GM12878 (cell line): ENCODE measurements around the gene CACFD1. TPM values are rescaled to one million over a fixed set of nuclear protein-coding genes. Genes with fewer than 3 reads are reported as not detected.

Experiments used
- ATAC-seq: fragments of 200-7000 bp; cut with Tn5 transposase; 3 replicates; pipeline ENCODE4 v1.9.1; 2020; ENCODE audit warnings: mild to moderate bottlenecking, moderate library complexity
- BruUV-seq: library from RNA; stranded (reverse); fragments of 400-500 nt; replicated peaks from 2 replicates; lab custom pipeline; 2021; lab: Mats Ljungman, UMichigan
- CTCF ChIA-PET: fragments of 300-600 bp; sonication (Branson Sonifier 250); formaldehyde crosslinking; extraction: SDS; loops from one replicate; lab custom pipeline; 2021; ENCODE audit warnings: inconsistent platforms; lab: Yijun Ruan, JAX
- POLR2A ChIA-PET: fragments of 350-600 bp; formaldehyde crosslinking; extraction: SDS; loops from one replicate; lab custom pipeline; 2021; ENCODE audit warnings: inconsistent platforms; lab: Charles Lee
- RAD21 ChIA-PET: fragments of 300-600 bp; sonication (Branson Sonifier 250); formaldehyde crosslinking; loops from one replicate; lab custom pipeline; 2023; ENCODE audit warnings: antibody characterized with exemption; ENCODE audit not compliant: unreplicated experiment; lab: Charles Lee
- SMC1A ChIA-PET: fragments of 300-600 bp; sonication (Branson Sonifier 250); formaldehyde crosslinking; loops from one replicate; lab custom pipeline; 2023; ENCODE audit not compliant: unreplicated experiment, uncharacterized antibody; lab: Charles Lee
- DNase-seq: peaks from one replicate; pipeline ENCODE4 v3.0.0-alpha.2; 2011; ENCODE audit warnings: low read depth, low spot score
- FAIRE-seq: peaks from 3 replicates; lab custom pipeline; 2011; peaks lifted over from hg19 to GRCh38; lab: Jason Lieb, UNC
- H2AFZ ChIP-seq: 2 replicates; pipeline ENCODE4 v1.6.0; 2011; ENCODE audit warnings: low read depth, low read length, control low read depth; ENCODE audit not compliant: control insufficient read depth
- H3K27ac ChIP-seq: 2 replicates; pipeline ENCODE4 v1.5.1; 2011; ENCODE audit warnings: control low read depth; ENCODE audit not compliant: control insufficient read depth, insufficient read depth
- H3K27me3 ChIP-seq, 2 experiments: replicated peaks in 1 of 2; 2 replicates each; pipeline versions ENCODE4 v1.6.0 to v1.6.1; 2011; ENCODE audit warnings: low read length in 1 of 2; ENCODE audit not compliant: control insufficient read depth in 2 of 2, insufficient read depth in 2 of 2
- H3K36me3 ChIP-seq, 2 experiments: 2 replicates each; pipeline ENCODE4 v1.5.1; 2011; ENCODE audit warnings: low read length in 1 of 2; ENCODE audit not compliant: control insufficient read depth in 2 of 2, insufficient read depth in 2 of 2
- H3K4me1 ChIP-seq: 2 replicates; pipeline ENCODE4 v1.6.1; 2011; ENCODE audit warnings: mild to moderate bottlenecking, low read length, moderate library complexity, mixed read lengths; ENCODE audit not compliant: control insufficient read depth, insufficient read depth
- H3K4me2 ChIP-seq: 2 replicates; pipeline ENCODE4 v1.6.0; 2011; ENCODE audit warnings: control low read depth; ENCODE audit not compliant: control insufficient read depth, insufficient read depth
- H3K4me3 ChIP-seq: fragments of 200-600 bp; sonication (generic); 2 replicates; pipeline ENCODE4 v1.5.1; 2016
- H3K79me2 ChIP-seq: 2 replicates; pipeline ENCODE4 v1.6.0; 2011; ENCODE audit warnings: low read length; ENCODE audit not compliant: control insufficient read depth, insufficient read depth
- H3K9ac ChIP-seq: 2 replicates; pipeline ENCODE4 v1.8.0; 2011; ENCODE audit warnings: low read length, control low read depth, mixed read lengths; ENCODE audit not compliant: control insufficient read depth, insufficient read depth
- H3K9me3 ChIP-seq: replicated peaks from 3 replicates; pipeline ENCODE4 v1.5.1; 2011; ENCODE audit warnings: mild to moderate bottlenecking, low read length; ENCODE audit not compliant: control insufficient read depth, insufficient read depth
- H4K20me1 ChIP-seq: 2 replicates; pipeline ENCODE4 v1.6.0; 2011; ENCODE audit not compliant: control insufficient read depth, insufficient read depth
- BCL11A ChIP-seq: IDR thresholded peaks from 2 replicates; pipeline ENCODE4 v1.6.1; 2011; ENCODE audit warnings: low read depth, low read length
- CHD1 ChIP-seq: IDR thresholded peaks from 2 replicates; pipeline ENCODE4 v1.6.1; 2012; ENCODE audit warnings: low read depth, low read length, improper control_type of control experiment
- IKZF2 ChIP-seq, 2 experiments: fragments of 450-650 bp; IDR thresholded peaks; 2 replicates each; pipeline ENCODE4 v1.6.1; 2017; ENCODE audit warnings: mild to moderate bottlenecking in 2 of 2, moderate library complexity in 2 of 2
- NFIC ChIP-seq: IDR thresholded peaks from 2 replicates; pipeline ENCODE4 v1.6.1; 2012; ENCODE audit warnings: low read depth, mild to moderate bottlenecking, inconsistent platforms, low read length, moderate library complexity
- NR2F1 ChIP-seq: fragments of 450-650 bp; conservative IDR thresholded peaks from 2 replicates; pipeline ENCODE4 v1.6.1; 2017; ENCODE audit warnings: mild to moderate bottlenecking
- PAX8 ChIP-seq: fragments of 450-650 bp; IDR thresholded peaks from 2 replicates; pipeline ENCODE4 v1.6.1; 2017; ENCODE audit warnings: mild to moderate bottlenecking, moderate library complexity
- SMARCA5 ChIP-seq: fragments of 450-650 bp; IDR thresholded peaks from 2 replicates; pipeline ENCODE4 v1.6.1; 2017; ENCODE audit warnings: mild to moderate bottlenecking
- SPI1 ChIP-seq: IDR thresholded peaks from 2 replicates; pipeline ENCODE4 v1.6.1; 2011; ENCODE audit warnings: low read depth, mild to moderate bottlenecking, low read length, moderate library complexity, borderline replicate concordance; ENCODE audit not compliant: insufficient read depth
- STAT1 ChIP-seq: fragments of 450-650 bp; conservative IDR thresholded peaks from 2 replicates; pipeline ENCODE4 v1.6.1; 2014; ENCODE audit warnings: antibody characterized with exemption, mild to moderate bottlenecking
- SUZ12 ChIP-seq: fragments of 200-600 bp; sonication (generic); IDR thresholded peaks from one replicate; pipeline ENCODE4 v1.6.1; 2018; ENCODE audit warnings: antibody characterized with exemption, mild to moderate bottlenecking; ENCODE audit not compliant: unreplicated experiment
- ZNF217 ChIP-seq: fragments of 450-650 bp; IDR thresholded peaks from 2 replicates; pipeline ENCODE4 v1.6.1; 2017; ENCODE audit warnings: antibody characterized with exemption, mild to moderate bottlenecking
- WGBS: methylation state at CpG from one replicate; pipeline ENCODE4 v1.1.6; 2016; ENCODE audit warnings: low lambda C conversion rate; ENCODE audit not compliant: insufficient replicate concordance, insufficient coverage; ENCODE audit errors: missing lambda C conversion rate; 5-methylcytosine and 5-hydroxymethylcytosine counted together
- in situ Hi-C: fragments of 300-500 bp; cut with MboI; formaldehyde crosslinking; loops from 9 replicates; pipeline ENCODE4 v1.14.3; 2018; ENCODE audit warnings: mixed read lengths
- intact Hi-C: fragments of 100-400 bp; cut with micrococcal nuclease; formaldehyde crosslinking; loops from one replicate; pipeline ENCODE4 v1.14.2; 2022; ENCODE audit not compliant: unreplicated experiment
- polyA plus RNA-seq, 11 experiments: library from polyadenylated mRNA; depleted of rRNA in 4 of 11; unstranded in 6 of 11; stranded (reverse) in 5 of 11; fragments of >200 nt; fragmentation: Nextera tagmentation in 4 of 11; fragmentation: Illumina TruSeq in 1 of 11; extraction: Ambion mirVana in 4 of 11; extraction: Trizol in 1 of 11; gene quantifications; 1 replicate in 1 of 11; 2 replicates in 10 of 11; pipeline versions ENCODE4 v1.2.1 to v1.2.3, GENCODE V29; 2011 to 2016; ENCODE audit warnings: inconsistent platforms in 2 of 11, missing spikeins in 2 of 11, low read depth in 1 of 11
- total RNA-seq, 4 experiments: library from RNA; depleted of rRNA in 3 of 4; stranded (reverse); fragments of >200 nt in 3 of 4; fragmentation: Illumina TruSeq in 1 of 4; extraction: Trizol in 1 of 4; gene quantifications; 2 replicates each; pipeline versions ENCODE4 v1.2.1 to v1.2.3, GENCODE V29; 2013 to 2021
- TF ChIP-seq, protein P1 (sequence below): fragments of 450-650 bp; formaldehyde crosslinking; IDR thresholded peaks from 2 replicates; pipeline ENCODE4 v1.4.0; 2022; ENCODE audit warnings: mild to moderate bottlenecking, moderate library complexity
- TF ChIP-seq, protein P2 (sequence below): fragments of 450-650 bp; IDR thresholded peaks from 2 replicates; pipeline ENCODE4 v1.6.1; 2017; ENCODE audit warnings: mild to moderate bottlenecking
- TF ChIP-seq, protein P3 (sequence below): IDR thresholded peaks from 2 replicates; pipeline ENCODE4 v1.6.1; 2012; ENCODE audit warnings: low read depth, low read length, improper control_type of control experiment
- TF ChIP-seq, protein P4 (sequence below): fragments of 450-650 bp; conservative IDR thresholded peaks from 2 replicates; pipeline ENCODE4 v1.6.1; 2017; ENCODE audit warnings: mild to moderate bottlenecking, moderate library complexity

CACFD1 gene
- total and polyA plus RNA-seq, 10 of the 15 experiments (the other 5 are each of a cell fraction or from before 2014, with no cell fraction given): 0.09 to 5.8 (median 1.4) TPM; not detected in 1

DNA sequence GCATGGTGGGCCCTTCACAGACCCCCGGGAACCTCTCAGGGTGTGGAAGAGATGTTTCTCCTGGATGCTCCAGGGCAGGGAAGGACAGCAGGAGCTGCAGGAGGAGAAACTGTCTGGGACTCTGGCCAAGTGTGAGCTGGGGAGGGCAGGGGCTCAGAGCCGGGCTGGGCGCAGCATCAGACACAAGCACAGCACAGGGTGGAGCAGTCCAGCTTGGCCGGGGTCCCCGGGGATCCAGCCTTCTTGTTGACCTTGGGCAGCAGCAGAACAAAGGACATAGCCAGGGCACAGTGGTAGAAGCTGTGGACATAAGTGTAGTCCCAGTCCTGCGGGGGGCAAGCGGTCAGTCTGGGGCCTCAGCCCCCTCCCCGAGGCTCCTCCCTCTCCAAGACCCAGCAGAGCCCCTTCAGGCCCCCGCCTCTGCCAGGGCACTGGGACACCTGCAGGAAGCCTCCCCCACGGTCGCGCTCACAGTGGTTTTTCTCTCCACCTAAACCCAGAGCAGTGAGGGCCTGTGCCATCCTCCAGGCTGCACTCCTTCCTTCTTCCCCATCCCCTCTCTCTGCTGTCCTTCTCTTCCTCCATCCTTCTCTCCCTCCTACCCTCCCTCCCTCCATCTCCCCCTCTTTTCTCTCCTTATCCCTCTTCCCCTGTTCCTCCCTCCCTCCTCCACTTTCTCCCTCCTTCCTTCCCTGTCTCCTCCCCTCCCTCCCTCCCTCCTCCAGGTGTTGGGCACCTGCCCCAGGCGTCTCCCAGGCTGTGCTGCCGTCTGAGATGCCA, 54.9 kb downstream of the CACFD1 start (continued):
- TF ChIP-seq, protein P1, sequence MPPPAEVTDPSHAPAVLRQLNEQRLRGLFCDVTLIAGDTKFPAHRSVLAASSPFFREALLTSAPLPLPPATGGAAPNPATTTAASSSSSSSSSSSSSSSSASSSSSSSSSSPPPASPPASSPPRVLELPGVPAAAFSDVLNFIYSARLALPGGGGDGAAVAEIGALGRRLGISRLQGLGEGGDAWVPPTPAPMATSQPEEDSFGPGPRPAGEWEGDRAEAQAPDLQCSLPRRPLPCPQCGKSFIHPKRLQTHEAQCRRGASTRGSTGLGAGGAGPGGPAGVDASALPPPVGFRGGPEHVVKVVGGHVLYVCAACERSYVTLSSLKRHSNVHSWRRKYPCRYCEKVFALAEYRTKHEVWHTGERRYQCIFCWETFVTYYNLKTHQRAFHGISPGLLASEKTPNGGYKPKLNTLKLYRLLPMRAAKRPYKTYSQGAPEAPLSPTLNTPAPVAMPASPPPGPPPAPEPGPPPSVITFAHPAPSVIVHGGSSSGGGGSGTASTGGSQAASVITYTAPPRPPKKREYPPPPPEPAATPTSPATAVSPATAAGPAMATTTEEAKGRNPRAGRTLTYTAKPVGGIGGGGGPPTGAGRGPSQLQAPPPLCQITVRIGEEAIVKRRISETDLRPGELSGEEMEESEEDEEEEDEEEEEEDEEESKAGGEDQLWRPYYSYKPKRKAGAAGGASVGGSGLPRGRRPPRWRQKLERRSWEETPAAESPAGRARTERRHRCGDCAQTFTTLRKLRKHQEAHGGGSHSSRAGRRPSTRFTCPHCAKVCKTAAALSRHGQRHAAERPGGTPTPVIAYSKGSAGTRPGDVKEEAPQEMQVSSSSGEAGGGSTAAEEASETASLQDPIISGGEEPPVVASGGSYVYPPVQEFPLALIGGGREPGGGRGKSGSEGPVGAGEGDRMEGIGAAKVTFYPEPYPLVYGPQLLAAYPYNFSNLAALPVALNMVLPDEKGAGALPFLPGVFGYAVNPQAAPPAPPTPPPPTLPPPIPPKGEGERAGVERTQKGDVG (CRISPR knock-in tag): no peak
- TF ChIP-seq, protein P2, sequence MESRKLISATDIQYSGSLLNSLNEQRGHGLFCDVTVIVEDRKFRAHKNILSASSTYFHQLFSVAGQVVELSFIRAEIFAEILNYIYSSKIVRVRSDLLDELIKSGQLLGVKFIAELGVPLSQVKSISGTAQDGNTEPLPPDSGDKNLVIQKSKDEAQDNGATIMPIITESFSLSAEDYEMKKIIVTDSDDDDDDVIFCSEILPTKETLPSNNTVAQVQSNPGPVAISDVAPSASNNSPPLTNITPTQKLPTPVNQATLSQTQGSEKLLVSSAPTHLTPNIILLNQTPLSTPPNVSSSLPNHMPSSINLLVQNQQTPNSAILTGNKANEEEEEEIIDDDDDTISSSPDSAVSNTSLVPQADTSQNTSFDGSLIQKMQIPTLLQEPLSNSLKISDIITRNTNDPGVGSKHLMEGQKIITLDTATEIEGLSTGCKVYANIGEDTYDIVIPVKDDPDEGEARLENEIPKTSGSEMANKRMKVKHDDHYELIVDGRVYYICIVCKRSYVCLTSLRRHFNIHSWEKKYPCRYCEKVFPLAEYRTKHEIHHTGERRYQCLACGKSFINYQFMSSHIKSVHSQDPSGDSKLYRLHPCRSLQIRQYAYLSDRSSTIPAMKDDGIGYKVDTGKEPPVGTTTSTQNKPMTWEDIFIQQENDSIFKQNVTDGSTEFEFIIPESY: no peak
- no peak for TF ChIP-seq IKZF2 (IDR thresholded peaks at IDR 0.05)

DNA sequence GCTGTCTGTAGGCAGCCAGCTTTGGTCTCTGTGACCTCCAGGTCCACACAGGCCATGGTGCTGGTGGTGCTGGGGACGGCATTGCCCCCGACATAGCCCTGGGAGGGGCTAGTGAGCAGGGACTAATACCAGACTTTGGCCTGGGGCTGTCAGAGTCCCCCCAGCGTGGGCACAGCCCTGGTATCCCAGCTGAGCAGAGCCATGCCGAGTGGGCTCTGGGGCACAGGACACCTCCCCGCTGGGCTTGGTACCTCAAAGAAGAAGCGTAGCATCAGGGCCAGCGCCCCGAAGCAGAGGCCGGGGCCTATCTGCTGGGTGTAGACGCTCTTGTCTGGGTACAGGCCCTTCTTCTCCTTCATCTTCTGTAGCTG, 55.4 kb downstream of the CACFD1 start:
- H4K20me1 ChIP-seq: no peaks in the 10 kb centered on the region
- no peak overlapping the region for H3K27ac ChIP-seq
- no peak for DNase-seq
- no peak for ATAC-seq
- H3K79me2 ChIP-seq: no peaks in the 10 kb centered on the region
- ChIA-PET RAD21 (no interaction called here), POLR2A (no interaction called here), SMC1A (no interaction called here), CTCF (no interaction called here)
- H3K4me2 ChIP-seq: no peak overlapping the region
- FAIRE-seq: no peak
- H3K4me3 ChIP-seq: no peak overlapping the region
- no peak overlapping the region for H2AFZ ChIP-seq
- BruUV-seq: no TSS peak
- H3K4me1 ChIP-seq: no peaks in the 10 kb centered on the region
- H3K36me3 ChIP-seq: no peaks in the 10 kb centered on the region
- intact Hi-C loops (no loop called here), in situ Hi-C loops (no loop called here)
- peaks cover 0 to 2% of the 10 kb centered on the region in 2 experiments; a peak in 2 of 4 replicates for H3K27me3 ChIP-seq
- no peak overlapping the region for H3K9ac ChIP-seq
- WGBS: 38% methylated on average over 10 of the region's 10 CpGs
- H3K9me3 ChIP-seq: no peaks in the 10 kb centered on the region
- TF ChIP-seq NR2F1: no peak
- no peak for TF ChIP-seq CHD1
- no peak for TF ChIP-seq SUZ12
- TF ChIP-seq SPI1: no peak
- no peak for TF ChIP-seq NFIC
- TF ChIP-seq BCL11A: no peak
- TF ChIP-seq ZNF217: no peak
- TF ChIP-seq, protein P3, sequence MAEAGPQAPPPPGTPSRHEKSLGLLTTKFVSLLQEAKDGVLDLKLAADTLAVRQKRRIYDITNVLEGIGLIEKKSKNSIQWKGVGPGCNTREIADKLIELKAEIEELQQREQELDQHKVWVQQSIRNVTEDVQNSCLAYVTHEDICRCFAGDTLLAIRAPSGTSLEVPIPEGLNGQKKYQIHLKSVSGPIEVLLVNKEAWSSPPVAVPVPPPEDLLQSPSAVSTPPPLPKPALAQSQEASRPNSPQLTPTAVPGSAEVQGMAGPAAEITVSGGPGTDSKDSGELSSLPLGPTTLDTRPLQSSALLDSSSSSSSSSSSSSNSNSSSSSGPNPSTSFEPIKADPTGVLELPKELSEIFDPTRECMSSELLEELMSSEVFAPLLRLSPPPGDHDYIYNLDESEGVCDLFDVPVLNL: no peak
- TF ChIP-seq SMARCA5: no peak
- no peak for TF ChIP-seq PAX8
- TF ChIP-seq, protein P4, sequence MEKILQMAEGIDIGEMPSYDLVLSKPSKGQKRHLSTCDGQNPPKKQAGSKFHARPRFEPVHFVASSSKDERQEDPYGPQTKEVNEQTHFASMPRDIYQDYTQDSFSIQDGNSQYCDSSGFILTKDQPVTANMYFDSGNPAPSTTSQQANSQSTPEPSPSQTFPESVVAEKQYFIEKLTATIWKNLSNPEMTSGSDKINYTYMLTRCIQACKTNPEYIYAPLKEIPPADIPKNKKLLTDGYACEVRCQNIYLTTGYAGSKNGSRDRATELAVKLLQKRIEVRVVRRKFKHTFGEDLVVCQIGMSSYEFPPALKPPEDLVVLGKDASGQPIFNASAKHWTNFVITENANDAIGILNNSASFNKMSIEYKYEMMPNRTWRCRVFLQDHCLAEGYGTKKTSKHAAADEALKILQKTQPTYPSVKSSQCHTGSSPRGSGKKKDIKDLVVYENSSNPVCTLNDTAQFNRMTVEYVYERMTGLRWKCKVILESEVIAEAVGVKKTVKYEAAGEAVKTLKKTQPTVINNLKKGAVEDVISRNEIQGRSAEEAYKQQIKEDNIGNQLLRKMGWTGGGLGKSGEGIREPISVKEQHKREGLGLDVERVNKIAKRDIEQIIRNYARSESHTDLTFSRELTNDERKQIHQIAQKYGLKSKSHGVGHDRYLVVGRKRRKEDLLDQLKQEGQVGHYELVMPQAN: no peak
- TF ChIP-seq STAT1: no peak
